NCI-H1092 treated with DMSO at 0.1 percent for 48 hours (cell line): Measurements from ENCODE around the gene TAF3.

Experiments
- DNase-seq: peaks from one replicate; lab custom pipeline; 2025; lab: John Stamatoyannopoulos, UW

TAF3 gene

GRCh38 chr10:8059191-8059936 is 241.1 kb downstream of the TAF3 start:
- no peak for DNase-seq

GRCh38 chr10:8060010-8060703 is 241.9 kb downstream of the TAF3 start:
- DNase-seq: no peak

GRCh38 chr10:8060704-8061121 is 242.4 kb downstream of the TAF3 start:
- DNase-seq: no peak

- DNase-seq: no peak
Measured at GRCh38 chr10:8061274-8062211, 243.2 kb downstream of the TAF3 start.

GRCh38 chr10:8063128-8063908 is 245.0 kb downstream of the TAF3 start:
- no peak for DNase-seq

- DNase-seq: no peak
Measured at GRCh38 chr10:8063935-8064334, 245.6 kb downstream of the TAF3 start.

GRCh38 chr10:8064436-8064835 is 246.1 kb downstream of the TAF3 start:
- DNase-seq: no peak

- no peak for DNase-seq
Measured at GRCh38 chr10:8065651-8066050, 247.3 kb downstream of the TAF3 start.

- DNase-seq: no peak
Measured at GRCh38 chr10:8066124-8066523, 247.8 kb downstream of the TAF3 start.
